ENCODE measurements around the gene IGSF23. TPM values are rescaled to one million over a fixed set of nuclear protein-coding genes. Genes with fewer than 3 reads are reported as not detected.
A peak's percentile ranks its signal among the peaks of the same experiment; 100 is the strongest.

IGSF23 gene
- total and polyA plus RNA-seq, 2 of the 13 experiments (the other 11 are each of a cell fraction or from before 2014, with no cell fraction given), result 2.3 to 8.8 TPM

- no peak for TF ChIP-seq USF2 (IDR thresholded peaks at IDR 0.05; ENCODE audit: low read depth, low read length)
- no peak for TF ChIP-seq USF2 (CRISPR knock-in tag; IDR thresholded peaks at IDR 0.05; ENCODE audit: borderline replicate concordance)
- TF ChIP-seq ATF6 (CRISPR knock-in tag; conservative IDR thresholded peaks at IDR 0.05), result no peak
- 0 out of 2 replicates have a peak, but pooled peaks have one; percentile 18 for TF ChIP-seq KAT8 (CRISPR knock-in tag; IDR thresholded peaks at IDR 0.05)
- TF ChIP-seq IKZF5 (CRISPR knock-in tag; IDR thresholded peaks at IDR 0.05), result peak; percentile 16; the same call in 1 of the 2 replicates
- no peak for TF ChIP-seq SOX6 (IDR thresholded peaks at IDR 0.05)
- peak; percentile 54 for TF ChIP-seq SOX6 (CRISPR knock-in tag; IDR thresholded peaks at IDR 0.05)
- TF ChIP-seq ZNF75D (CRISPR knock-in tag; IDR thresholded peaks at IDR 0.05; ENCODE audit: borderline replicate concordance), result no peak
- peak; percentile 46; the same call in 1 of the 2 replicates for TF ChIP-seq ZNF644 (CRISPR knock-in tag; IDR thresholded peaks at IDR 0.05; ENCODE audit: low read depth)
- TF ChIP-seq LCORL (IDR thresholded peaks at IDR 0.05), result no peak
- TF ChIP-seq LCORL (CRISPR knock-in tag; IDR thresholded peaks at IDR 0.05), result peak; percentile 54; the same call in 1 of the 2 replicates
- no peak for TF ChIP-seq ZNF775 (CRISPR knock-in tag; IDR thresholded peaks at IDR 0.05; ENCODE audit: borderline replicate concordance)
- TF ChIP-seq BCL6 (CRISPR knock-in tag; IDR thresholded peaks at IDR 0.05), result peak; percentile 53; the same call in 1 of the 2 replicates
- no peak for TF ChIP-seq ZNF713 (CRISPR knock-in tag; IDR thresholded peaks at IDR 0.05)
- TF ChIP-seq MAFG (CRISPR knock-in tag; IDR thresholded peaks at IDR 0.05), result no peak
- no peak for TF ChIP-seq PCBP1 (IDR thresholded peaks at IDR 0.05; ENCODE audit: borderline replicate concordance, low read depth, low read length)
- 0 out of 2 replicates have a peak, but pooled peaks have one; percentile 16 for TF ChIP-seq RNF2 (conservative IDR thresholded peaks at IDR 0.05; ENCODE audit: low read depth)
- TF ChIP-seq AHDC1 (CRISPR knock-in tag; IDR thresholded peaks at IDR 0.05; ENCODE audit: borderline replicate concordance), result peak; percentile 59; the same call in 1 of the 2 replicates
- TF ChIP-seq ZNF431 (CRISPR knock-in tag; IDR thresholded peaks at IDR 0.05; ENCODE audit: borderline replicate concordance, low read depth), result no peak
- TF ChIP-seq MED1 (CRISPR knock-in tag; IDR thresholded peaks at IDR 0.05), result peak; percentile 30; the same call in 1 of the 2 replicates
Observed at GRCh38 chr19:44570984-44571684, 42.2 kb upstream of the IGSF23 start (continued).
